ENCODE results near the gene ST8SIA6. TPM values are rescaled to one million over a fixed set of nuclear protein-coding genes. Genes with fewer than 3 reads are reported as not detected.

Gene ST8SIA6
- polyA plus RNA-seq, 6 donors from 2014 or later = not detected

DNA sequence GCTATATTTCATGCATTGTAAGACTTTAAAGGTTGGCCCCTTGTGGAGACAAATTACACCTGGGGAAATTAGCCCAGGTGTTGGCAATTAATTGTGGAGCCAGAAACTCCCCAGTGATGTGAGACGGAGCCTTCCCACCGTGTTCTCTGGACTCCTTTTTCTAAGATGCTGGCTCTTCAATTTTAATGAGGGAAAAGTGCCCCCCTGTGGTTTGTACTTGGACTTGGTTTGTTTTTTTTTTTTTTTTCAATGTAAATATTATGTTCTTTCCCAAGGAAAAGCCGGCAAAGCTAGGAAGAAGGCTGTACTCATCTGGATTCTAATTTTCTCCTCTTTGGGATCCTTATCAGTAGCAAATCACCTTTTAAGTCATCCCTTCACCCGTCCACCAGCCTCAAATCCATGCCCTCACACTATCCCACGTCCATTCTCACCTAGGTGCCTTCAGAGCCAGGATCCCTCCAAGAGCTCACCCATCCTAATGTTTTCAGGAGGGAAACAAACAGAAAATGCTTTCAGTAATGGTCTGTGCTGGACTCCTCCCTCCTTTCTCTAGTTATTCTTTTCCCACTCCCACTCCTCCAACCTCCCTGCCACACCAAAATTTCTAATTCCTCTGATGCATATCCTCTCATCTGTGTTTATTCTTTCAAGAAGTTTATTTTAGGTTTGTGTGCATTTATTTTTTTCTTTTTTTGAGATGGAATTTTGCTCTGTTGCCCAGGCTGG lies 20.4 kb upstream of the ST8SIA6 start:
- Mint-ChIP-seq H3K4me1 (peaks cover 0 to 4% (median 0%) of the 10 kb centered on the region in 3 donors), H3K27ac (no peak overlapping the region), H3K27me3 (peaks cover 5 to 26% (median 8%) of the 10 kb centered on the region in 3 donors), H3K36me3 (no peaks in the 10 kb centered on the region), H3K4me3 (no peak overlapping the region), H3K9me3 (peaks cover 0 to 8% (median 3%) of the 10 kb centered on the region in 7 donors)
- ATAC-seq (ENCODE audit: low read depth in 2 of 2) (no peak), DNase-seq (no peak)

DNA sequence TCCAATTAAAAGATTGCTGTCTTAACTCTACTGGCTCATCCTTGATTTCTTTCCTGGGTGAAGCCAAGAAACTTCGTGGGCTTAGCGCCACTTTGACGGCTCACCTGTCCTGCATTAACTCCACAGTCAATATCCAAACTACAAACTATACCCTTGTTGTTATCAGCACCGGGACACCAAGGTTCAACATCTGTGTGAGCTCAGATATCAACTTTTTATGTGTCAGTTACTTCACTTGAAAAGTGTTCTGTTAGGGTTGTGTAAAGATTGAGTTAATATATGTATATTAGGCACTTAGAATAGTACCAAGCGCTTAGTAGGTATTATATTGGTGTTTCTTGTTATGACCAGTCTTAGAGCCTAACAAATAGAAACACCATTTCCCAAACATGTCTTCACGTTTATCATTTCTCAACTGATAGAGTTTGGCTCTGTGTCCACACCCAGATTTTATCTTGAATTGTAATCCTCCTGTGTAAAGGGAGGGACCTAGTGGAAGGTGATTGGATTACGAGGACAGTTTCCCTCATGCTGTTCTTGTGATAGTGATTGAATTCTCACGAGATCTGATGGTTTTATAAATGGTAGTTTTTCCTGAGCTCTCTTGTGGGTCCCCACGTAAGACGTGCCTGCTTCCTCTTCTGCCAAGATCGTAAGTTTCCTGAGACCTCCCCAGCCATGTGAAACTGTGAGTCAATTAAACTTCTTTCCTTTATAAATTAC lies 19.0 kb upstream of the ST8SIA6 start:
- Mint-ChIP-seq H3K27ac (peak overlapping the region in 1 of 6 donors; percentile 42), H3K4me1 (peaks cover 0 to 4% (median 0%) of the 10 kb centered on the region in 3 donors), H3K4me3 (no peak overlapping the region), H3K27me3 (peaks cover 5 to 24% (median 8%) of the 10 kb centered on the region in 3 donors), H3K36me3 (no peaks in the 10 kb centered on the region), H3K9me3 (peaks cover 0 to 15% (median 4%) of the 10 kb centered on the region in 7 donors)
- DNase-seq (no peak), ATAC-seq (ENCODE audit: low read depth in 2 of 2) (no peak)

DNA sequence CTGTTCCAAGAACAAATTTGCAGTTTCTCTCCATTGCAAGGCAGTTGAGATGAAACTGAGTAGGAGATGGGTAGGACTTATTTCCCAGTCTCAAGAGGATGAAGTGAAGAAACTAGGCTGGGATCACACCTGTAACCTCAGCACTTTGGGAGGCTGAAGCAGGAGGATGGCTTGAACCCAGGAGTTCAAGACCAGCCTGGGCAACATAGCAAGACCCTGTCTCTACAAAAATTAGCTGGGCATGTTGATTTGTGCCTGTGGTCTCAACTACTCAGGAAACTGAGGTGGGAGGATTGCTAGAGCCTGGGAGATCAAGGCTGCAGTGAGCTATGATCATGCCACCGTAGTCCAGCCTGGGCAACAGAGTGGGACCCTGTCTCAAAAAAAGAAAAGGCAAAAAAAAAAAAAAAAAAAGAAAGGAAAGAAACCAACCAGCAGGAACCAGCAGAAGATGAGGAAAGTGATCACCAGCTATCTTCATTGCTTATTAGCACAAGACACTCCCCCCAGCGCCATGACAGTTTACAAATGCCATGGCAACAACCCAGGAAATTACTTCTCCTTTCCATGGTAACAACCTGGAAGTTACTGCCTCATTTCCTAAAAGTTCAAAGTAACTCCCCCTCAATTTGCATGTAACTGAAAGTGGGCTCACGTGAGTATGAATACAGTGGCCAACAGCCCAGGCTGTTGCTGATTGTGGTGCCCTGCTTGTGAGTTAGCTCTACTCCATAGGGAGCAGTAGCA lies 18.3 kb upstream of the ST8SIA6 start:
- no peak overlapping the region for H3K4me3 Mint-ChIP-seq
- H3K27me3 Mint-ChIP-seq = peaks cover 5 to 24% (median 8%) of the 10 kb centered on the region in 3 donors
- no peak for ATAC-seq (ENCODE audit: low read depth in 2 of 2)
- no peak for DNase-seq
- peak overlapping the region in 1 of 6 donors; percentile 42 for H3K27ac Mint-ChIP-seq
- peaks cover 0 to 15% (median 4%) of the 10 kb centered on the region in 7 donors for H3K9me3 Mint-ChIP-seq
- no peaks in the 10 kb centered on the region for H3K36me3 Mint-ChIP-seq
- H3K4me1 Mint-ChIP-seq = peaks cover 0 to 4% (median 0%) of the 10 kb centered on the region in 3 donors

DNA sequence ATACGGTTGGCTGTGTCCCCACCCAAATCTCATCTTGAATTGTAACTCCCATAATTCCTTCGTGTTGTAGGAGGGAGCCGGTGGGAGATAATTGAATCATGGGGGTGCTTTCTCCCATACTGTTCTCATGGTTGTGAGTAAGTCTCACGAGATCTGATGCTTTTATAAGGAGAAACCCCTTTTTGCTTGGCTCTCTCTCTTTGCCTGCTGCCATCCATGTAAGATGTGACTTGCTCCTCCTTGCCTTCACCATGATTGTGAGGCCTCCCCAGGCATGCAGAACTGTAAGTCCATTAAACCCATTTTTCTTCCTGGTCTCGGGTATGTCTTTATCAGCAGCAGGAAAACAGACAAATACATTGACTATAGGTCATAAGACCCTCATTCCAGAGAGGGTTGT lies 15.9 kb upstream of the ST8SIA6 start:
- no peak overlapping the region for H3K4me3 Mint-ChIP-seq
- peaks cover 0 to 4% (median 0%) of the 10 kb centered on the region in 3 donors for H3K4me1 Mint-ChIP-seq
- H3K27me3 Mint-ChIP-seq = peaks cover 5 to 21% (median 9%) of the 10 kb centered on the region in 3 donors
- H3K36me3 Mint-ChIP-seq = no peaks in the 10 kb centered on the region
- no peak for DNase-seq
- no peak for ATAC-seq (ENCODE audit: low read depth in 2 of 2)
- H3K27ac Mint-ChIP-seq = no peak overlapping the region
- peaks cover 0 to 15% (median 4%) of the 10 kb centered on the region in 7 donors for H3K9me3 Mint-ChIP-seq

DNA sequence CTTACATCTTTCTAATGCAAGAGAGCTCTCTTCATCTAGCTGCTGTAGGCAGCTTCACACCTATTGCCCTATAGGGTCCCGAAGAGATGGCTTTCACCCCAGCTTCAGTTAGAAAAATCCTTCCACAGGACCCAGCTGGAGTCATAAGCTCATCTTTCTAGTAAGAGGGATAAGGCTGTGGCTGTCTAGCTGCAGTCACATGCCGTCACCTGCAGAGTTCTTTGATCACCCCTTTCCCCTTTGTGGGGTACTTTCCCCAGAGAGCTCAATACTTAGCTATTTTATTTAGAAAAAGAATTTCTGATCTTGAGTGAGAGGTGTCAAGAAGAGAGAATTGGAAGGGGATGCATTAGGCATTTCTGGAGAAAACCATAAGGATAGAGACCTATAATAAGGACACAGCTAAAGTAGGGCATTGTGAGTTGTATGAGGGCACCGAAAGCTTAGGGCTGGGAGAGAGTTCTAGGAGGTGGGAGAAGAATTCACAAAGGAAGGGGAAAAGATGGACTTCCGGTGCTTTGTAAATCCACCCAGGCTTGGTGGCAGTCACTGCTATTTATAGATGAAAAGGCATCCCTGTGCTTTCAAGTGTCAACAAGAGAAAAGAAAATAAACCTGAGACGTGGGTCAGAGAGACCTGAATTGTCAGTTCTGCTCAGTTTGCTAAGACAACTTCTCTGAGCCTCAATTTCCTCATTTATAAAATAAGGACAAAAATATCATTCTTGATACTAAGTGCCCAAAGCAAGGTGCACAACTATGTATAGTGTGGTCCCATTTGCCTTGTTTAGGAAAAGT lies 11.1 kb upstream of the ST8SIA6 start:
- H3K4me3 Mint-ChIP-seq = no peak overlapping the region
- DNase-seq (no peak), ATAC-seq (ENCODE audit: low read depth in 2 of 2) (no peak)
- no peaks in the 10 kb centered on the region for H3K36me3 Mint-ChIP-seq
- H3K27me3 Mint-ChIP-seq = peaks cover 11 to 19% (median 18%) of the 10 kb centered on the region in 3 donors
- H3K4me1 Mint-ChIP-seq = peaks cover 0 to 5% (median 4%) of the 10 kb centered on the region in 3 donors
- no peak overlapping the region for H3K27ac Mint-ChIP-seq
- peaks cover 0 to 14% (median 4%) of the 10 kb centered on the region in 7 donors for H3K9me3 Mint-ChIP-seq

DNA sequence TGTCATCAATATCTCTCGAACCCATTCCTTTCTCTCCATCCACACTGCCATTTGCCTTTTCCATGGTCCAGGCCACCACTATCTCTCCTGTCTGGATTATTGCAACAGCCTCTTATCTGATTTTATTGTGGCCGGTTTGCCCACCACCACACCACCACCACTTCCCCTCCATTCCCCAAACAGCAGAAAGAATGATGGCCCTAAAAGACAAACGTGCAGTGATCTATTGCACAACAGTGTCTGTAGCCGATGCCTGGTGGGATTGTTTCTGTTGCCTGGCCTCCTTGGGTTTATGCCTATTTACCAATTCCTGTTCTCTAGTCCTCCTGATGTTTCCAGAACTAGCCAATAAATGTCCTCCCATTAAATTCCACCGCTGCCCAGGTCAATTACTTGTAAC lies 10.2 kb upstream of the ST8SIA6 start:
- peak overlapping the region in 1 of 6 donors; percentile 7 for H3K27ac Mint-ChIP-seq

DNA sequence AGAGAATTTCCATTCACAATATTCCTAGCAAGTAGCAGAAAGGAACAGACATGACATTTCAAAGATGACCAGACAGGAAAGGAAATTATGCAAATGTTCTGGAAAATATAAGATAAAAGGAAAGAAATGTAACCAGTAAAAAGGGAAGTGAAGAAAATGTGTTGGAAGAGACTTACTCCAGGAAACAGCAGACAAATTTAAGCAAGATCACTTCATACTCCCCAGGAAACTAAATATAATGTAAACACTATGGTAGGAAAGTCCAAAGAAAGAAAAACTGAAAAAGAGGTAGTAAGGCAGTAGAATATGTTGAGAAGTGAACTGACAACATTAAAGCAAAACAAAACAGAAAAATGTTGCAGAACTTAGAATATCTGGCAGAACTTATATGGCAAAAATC lies 6.4 kb upstream of the ST8SIA6 start:
- no peaks in the 10 kb centered on the region for H3K36me3 Mint-ChIP-seq
- no peak overlapping the region for H3K4me3 Mint-ChIP-seq
- DNase-seq = no peak
- H3K27ac Mint-ChIP-seq = no peak overlapping the region
- no peak for ATAC-seq (ENCODE audit: low read depth in 2 of 2)
- H3K9me3 Mint-ChIP-seq = peaks cover 0 to 6% (median 0%) of the 10 kb centered on the region in 7 donors
- peaks cover 0 to 6% (median 5%) of the 10 kb centered on the region in 3 donors for H3K4me1 Mint-ChIP-seq
- H3K27me3 Mint-ChIP-seq = peaks cover 17 to 27% (median 24%) of the 10 kb centered on the region in 3 donors

More for the DNA sequence above, 10.2 kb upstream of the ST8SIA6 start:
- H3K36me3 Mint-ChIP-seq = no peaks in the 10 kb centered on the region
- H3K4me1 Mint-ChIP-seq = peaks cover 0 to 6% (median 5%) of the 10 kb centered on the region in 3 donors
- ATAC-seq (ENCODE audit: low read depth in 2 of 2) (no peak), DNase-seq (no peak)
- H3K27me3 Mint-ChIP-seq = peaks cover 11 to 19% (median 14%) of the 10 kb centered on the region in 3 donors
- no peak overlapping the region for H3K4me3 Mint-ChIP-seq
- peaks cover 0 to 6% (median 0%) of the 10 kb centered on the region in 7 donors for H3K9me3 Mint-ChIP-seq

DNA sequence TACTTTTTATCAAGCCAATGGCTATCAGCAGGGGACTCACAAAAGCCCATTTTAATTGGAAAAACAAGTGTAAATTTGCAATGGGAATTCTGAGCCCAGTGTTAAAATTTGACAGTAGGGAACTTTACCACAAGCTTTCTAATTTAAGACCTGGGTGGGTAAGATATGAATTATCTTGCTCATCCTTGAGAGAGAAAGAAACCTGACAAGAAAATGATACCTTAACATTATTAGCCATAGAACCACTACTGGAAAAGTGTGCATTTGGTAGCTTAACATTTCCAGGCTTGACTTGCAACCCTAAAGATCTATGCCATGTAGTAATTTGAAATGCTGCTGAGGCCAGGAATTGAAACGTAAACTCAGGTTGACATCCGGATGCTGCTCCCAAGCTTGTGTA lies 2.7 kb upstream of the ST8SIA6 start:
- peaks cover 15 to 36% (median 30%) of the 10 kb centered on the region in 3 donors for H3K27me3 Mint-ChIP-seq
- peaks cover 0 to 5% (median 0%) of the 10 kb centered on the region in 7 donors for H3K9me3 Mint-ChIP-seq
- no peak for DNase-seq
- no peak for ATAC-seq (ENCODE audit: low read depth in 2 of 2)
- no peaks in the 10 kb centered on the region for H3K36me3 Mint-ChIP-seq
- H3K4me3 Mint-ChIP-seq = no peak overlapping the region
- H3K27ac Mint-ChIP-seq = no peak overlapping the region
- peaks cover 5 to 28% (median 18%) of the 10 kb centered on the region in 3 donors for H3K4me1 Mint-ChIP-seq

DNA sequence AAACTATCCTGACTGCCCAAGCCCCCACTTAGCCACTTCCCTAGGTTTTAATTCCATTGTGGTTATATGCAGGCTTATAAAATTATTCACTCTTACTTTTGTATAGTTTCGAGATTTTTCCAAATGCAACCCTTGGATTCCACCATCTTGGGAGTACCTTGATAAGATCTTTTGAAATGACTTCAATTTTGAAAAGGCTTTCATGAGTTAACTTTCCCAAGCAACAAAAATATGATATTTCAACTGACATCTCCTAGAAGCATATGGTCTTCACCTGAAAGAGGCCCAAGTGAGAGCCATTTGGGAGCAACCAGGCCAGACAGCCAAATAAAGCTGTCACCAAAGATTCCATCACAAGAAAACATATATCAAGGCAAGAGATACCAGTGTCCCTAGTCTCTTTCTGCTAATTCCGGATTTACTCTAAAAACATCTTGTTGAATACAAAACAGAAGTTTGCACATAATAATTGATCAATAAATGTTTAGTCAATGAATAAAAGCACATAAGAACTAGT lies 1.7 kb upstream of the ST8SIA6 start:
- Mint-ChIP-seq H3K9me3 (peaks cover 0 to 5% (median 0%) of the 10 kb centered on the region in 7 donors), H3K27me3 (peaks cover 23 to 46% (median 39%) of the 10 kb centered on the region in 3 donors), H3K4me3 (peak overlapping the region in 1 of 8 donors; percentile 16), H3K36me3 (no peaks in the 10 kb centered on the region), H3K27ac (no peak overlapping the region), H3K4me1 (peaks cover 5 to 28% (median 18%) of the 10 kb centered on the region in 3 donors)
- ATAC-seq (ENCODE audit: low read depth in 2 of 2) (no peak), DNase-seq (no peak)

DNA sequence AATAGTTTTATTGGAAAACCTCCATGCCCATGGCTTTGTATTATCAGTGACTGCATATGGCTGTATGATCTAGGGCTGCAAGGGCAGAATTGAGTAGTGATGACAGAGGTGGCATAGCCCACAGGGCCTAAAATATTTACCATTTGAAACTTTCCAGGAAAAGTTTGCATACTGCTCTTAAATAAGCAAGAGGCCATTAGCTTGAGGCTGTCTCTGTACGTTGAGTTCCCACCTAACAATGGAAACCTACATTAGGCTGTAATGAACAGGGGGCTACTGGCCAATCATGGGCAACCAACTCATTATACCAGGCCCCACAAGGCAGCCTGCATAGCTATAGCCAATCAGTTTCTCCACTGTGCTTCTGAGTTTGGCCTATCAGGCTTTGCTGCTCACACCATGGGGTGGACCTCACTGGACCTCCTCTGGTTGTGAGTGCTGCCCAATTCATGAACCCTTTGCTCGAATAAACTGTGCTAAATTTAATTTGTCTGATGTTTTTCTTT lies 673 bp upstream of the ST8SIA6 start:
- Mint-ChIP-seq H3K4me1 (peaks cover 0 to 22% (median 18%) of the 10 kb centered on the region in 3 donors), H3K27me3 (peaks cover 33 to 56% (median 43%) of the 10 kb centered on the region in 3 donors), H3K9me3 (peaks cover 0 to 9% (median 0%) of the 10 kb centered on the region in 7 donors), H3K4me3 (peak overlapping the region in 7 of 8 donors; percentile 59 to 89 (median 82)), H3K27ac (no peak overlapping the region), H3K36me3 (peaks cover 0 to 2% of the 10 kb centered on the region in 2 donors)
- DNase-seq (no peak), ATAC-seq (ENCODE audit: low read depth in 2 of 2) (no peak)

DNA sequence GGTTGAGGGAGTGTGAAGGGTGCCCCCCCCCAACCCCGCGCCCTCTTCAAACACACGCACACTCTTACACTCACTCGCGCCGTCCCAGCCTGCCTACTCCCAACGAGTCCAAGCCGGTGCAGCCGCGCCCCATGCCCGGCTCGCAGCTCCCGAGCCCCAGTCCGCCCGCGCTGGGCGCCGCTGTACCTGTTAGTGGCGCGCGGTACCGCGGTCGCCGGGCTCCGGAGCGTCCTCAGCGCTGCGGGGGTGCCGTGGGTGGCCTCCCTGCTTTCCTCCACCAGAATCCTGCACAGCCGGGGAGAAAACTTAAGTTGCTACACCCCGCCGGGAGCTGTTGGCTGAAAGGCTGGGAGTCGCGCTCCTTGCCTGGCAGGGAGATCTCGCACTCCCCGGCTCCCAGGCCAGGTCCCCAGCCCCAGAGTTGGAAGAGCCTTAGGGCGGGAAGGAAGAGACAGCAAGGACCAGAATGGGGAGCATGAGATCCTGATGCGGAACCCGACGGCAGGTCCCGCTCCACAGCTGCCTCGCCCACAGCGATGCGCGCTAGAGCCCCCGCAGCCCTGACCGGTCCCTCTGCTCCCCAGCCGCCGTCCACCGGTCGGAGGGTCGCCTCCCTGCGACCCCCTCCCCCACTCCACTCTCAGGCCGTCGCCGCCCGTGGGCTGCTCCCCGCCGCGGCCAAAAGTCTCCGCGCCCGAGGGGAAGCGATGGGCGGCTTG lies 863 bp downstream of the ST8SIA6 start:
- Mint-ChIP-seq H3K4me1 (peaks cover 0 to 22% (median 18%) of the 10 kb centered on the region in 3 donors), H3K9me3 (peaks cover 0 to 22% (median 7%) of the 10 kb centered on the region in 7 donors), H3K27ac (no peak overlapping the region), H3K36me3 (peaks cover 8% of the 10 kb centered on the region in 2 donors), H3K4me3 (peak overlapping the region; percentile 15 to 81 (median 66)), H3K27me3 (peaks cover 42 to 66% (median 51%) of the 10 kb centered on the region in 3 donors)
- peak in 1 of 2 donors; percentile 28 for ATAC-seq (ENCODE audit: low read depth in 2 of 2)
- DNase-seq = no peak

Measured in naive B cell (primary cell).